Measurements from ENCODE around the gene MED1.

MED1 gene

GRCh38 chr17:39361064-39361463 is 90.0 kb downstream of the MED1 start:
- DNase-seq = no peak

GRCh38 chr17:39360537-39360936 is 90.5 kb downstream of the MED1 start:
- no peak for DNase-seq

- DNase-seq = no peak
These were observed 91.1 kb downstream of the MED1 start for GRCh38 chr17:39359994-39360393.

- no peak for DNase-seq
These were observed 93.1 kb downstream of the MED1 start for GRCh38 chr17:39357986-39358385.

GRCh38 chr17:39357488-39357887 is 93.6 kb downstream of the MED1 start:
- no peak for DNase-seq
